Astrocyte (in vitro differentiated cells and primary cell): Measurements from ENCODE around the gene THADA. TPM values are rescaled to one million over a fixed set of nuclear protein-coding genes. Genes with fewer than 3 reads are reported as not detected.

Source experiments
- DNase-seq: peaks from one replicate; pipeline ENCODE4 v3.0.0-alpha.2; 2010; ENCODE audit warnings: low read depth
- FAIRE-seq: peaks from 2 replicates; lab custom pipeline; 2011; peaks lifted over from hg19 to GRCh38; lab: Jason Lieb, UNC
- H2AFZ ChIP-seq: 2 replicates; pipeline ENCODE4 v1.6.0; 2012; ENCODE audit warnings: low read depth, low read length, inconsistent platforms
- H3K27ac ChIP-seq: 2 replicates; pipeline ENCODE4 v1.5.1; 2011; ENCODE audit warnings: low read depth, low read length, inconsistent platforms
- H3K27me3 ChIP-seq: 2 replicates; pipeline ENCODE4 v1.6.0; 2011; ENCODE audit warnings: low read length, inconsistent platforms; ENCODE audit not compliant: insufficient read depth
- H3K36me3 ChIP-seq: 2 replicates; pipeline ENCODE4 v1.5.1; 2011; ENCODE audit warnings: low read length, inconsistent platforms; ENCODE audit not compliant: insufficient read depth
- H3K4me1 ChIP-seq: 2 replicates; pipeline ENCODE4 v1.5.1; 2011; ENCODE audit warnings: low read length, inconsistent platforms; ENCODE audit not compliant: insufficient read depth
- H3K4me2 ChIP-seq: 2 replicates; pipeline ENCODE4 v1.6.0; 2012; ENCODE audit warnings: low read length, inconsistent platforms
- H3K4me3 ChIP-seq: 2 replicates; pipeline ENCODE4 v1.5.1; 2011; ENCODE audit warnings: low read depth, mild to moderate bottlenecking, low read length, inconsistent platforms; ENCODE audit not compliant: insufficient read depth
- H3K79me2 ChIP-seq: 2 replicates; pipeline ENCODE4 v1.6.0; 2012; ENCODE audit warnings: mild to moderate bottlenecking, low read length, inconsistent platforms; ENCODE audit not compliant: insufficient read depth
- H3K9ac ChIP-seq: 2 replicates; pipeline ENCODE4 v1.6.0; 2012; ENCODE audit warnings: mild to moderate bottlenecking, low read length, inconsistent platforms
- H3K9me3 ChIP-seq: 2 replicates; pipeline ENCODE4 v1.5.1; 2012; ENCODE audit warnings: low read depth, mild to moderate bottlenecking, low read length, inconsistent platforms; ENCODE audit not compliant: insufficient read depth
- H4K20me1 ChIP-seq: 2 replicates; pipeline ENCODE4 v1.6.0; 2012; ENCODE audit warnings: low read length, inconsistent platforms; ENCODE audit not compliant: insufficient read depth
- H3K27ac Mint-ChIP-seq: one replicate; pipeline ENCODE4 v1.8.0; 2021; ENCODE audit warnings: mild to moderate bottlenecking, mixed read lengths; ENCODE audit not compliant: unreplicated experiment
- H3K27me3 Mint-ChIP-seq: one replicate; pipeline ENCODE4 v1.8.0; 2021; ENCODE audit warnings: low read depth, mixed read lengths; ENCODE audit not compliant: unreplicated experiment
- H3K36me3 Mint-ChIP-seq: one replicate; pipeline ENCODE4 v1.8.0; 2021; ENCODE audit warnings: low read depth, mixed read lengths; ENCODE audit not compliant: unreplicated experiment
- H3K4me1 Mint-ChIP-seq: one replicate; pipeline ENCODE4 v1.8.0; 2021; ENCODE audit warnings: low read depth, mixed read lengths; ENCODE audit not compliant: unreplicated experiment
- H3K4me3 Mint-ChIP-seq: one replicate; pipeline ENCODE4 v1.8.0; 2021; ENCODE audit warnings: mild to moderate bottlenecking, moderate library complexity, mixed read lengths; ENCODE audit not compliant: unreplicated experiment
- H3K9me3 Mint-ChIP-seq: one replicate; pipeline ENCODE4 v1.8.0; 2021; ENCODE audit warnings: mild to moderate bottlenecking, mixed read lengths; ENCODE audit not compliant: unreplicated experiment
- CTCF ChIP-seq: IDR thresholded peaks from 2 replicates; pipeline ENCODE4 v1.5.1; 2011; ENCODE audit warnings: low read depth, mild to moderate bottlenecking, inconsistent platforms, low read length, moderate library complexity; ENCODE audit not compliant: insufficient read depth
- EZH2 ChIP-seq: IDR thresholded peaks from 2 replicates; pipeline ENCODE4 v1.6.1; 2012; ENCODE audit warnings: mild to moderate bottlenecking, low read length, inconsistent platforms; ENCODE audit not compliant: insufficient read depth
- total RNA-seq: library from RNA; stranded (reverse); gene quantifications from 2 replicates; pipeline ENCODE4 v1.2.1, GENCODE V29; 2021

The THADA gene
- total RNA-seq, 1 donor from 2014 or later, result 16.2 TPM

- Histone ChIP-seq H3K9ac (no peak overlapping the region), H2AFZ (no peak overlapping the region), H3K4me1 (peaks cover 6% of the 10 kb centered on the region), H3K27ac (no peak overlapping the region), H3K27me3 (no peaks in the 10 kb centered on the region), H3K9me3 (no peaks in the 10 kb centered on the region), H3K36me3 (no peaks in the 10 kb centered on the region), H3K79me2 (no peaks in the 10 kb centered on the region), H3K4me3 (no peak overlapping the region), H3K4me2 (no peak overlapping the region), H4K20me1 (peaks cover 8% of the 10 kb centered on the region)
- Mint-ChIP-seq H3K36me3 (peaks cover 6% of the 10 kb centered on the region), H3K9me3 (no peaks in the 10 kb centered on the region), H3K27me3 (no peaks in the 10 kb centered on the region), H3K4me3 (no peak overlapping the region), H3K27ac (no peak overlapping the region), H3K4me1 (peaks cover 8% of the 10 kb centered on the region)
- TF ChIP-seq EZH2 (no peak), CTCF (no peak)
- peak; percentile 52 for DNase-seq
- FAIRE-seq, result no peak
Observed at GRCh38 chr2:43391878-43392215, 204.0 kb downstream of the THADA start.

GRCh38 chr2:43391201-43391877 is 204.5 kb downstream of the THADA start:
- Histone ChIP-seq H3K4me2 (no peak overlapping the region), H3K27me3 (no peaks in the 10 kb centered on the region), H3K36me3 (no peaks in the 10 kb centered on the region), H3K4me3 (no peak overlapping the region), H3K79me2 (no peaks in the 10 kb centered on the region), H3K27ac (no peak overlapping the region), H3K9ac (no peak overlapping the region), H3K4me1 (peaks cover 6% of the 10 kb centered on the region), H2AFZ (no peak overlapping the region), H3K9me3 (no peaks in the 10 kb centered on the region), H4K20me1 (peaks cover 8% of the 10 kb centered on the region)
- H3K27me3 Mint-ChIP-seq, result no peaks in the 10 kb centered on the region
- TF ChIP-seq EZH2, result no peak
- TF ChIP-seq CTCF, result no peak
- no peaks in the 10 kb centered on the region for H3K9me3 Mint-ChIP-seq
- FAIRE-seq (no peak), DNase-seq (no peak)
- peaks cover 6% of the 10 kb centered on the region for H3K36me3 Mint-ChIP-seq
- H3K27ac Mint-ChIP-seq, result no peak overlapping the region
- no peak overlapping the region for H3K4me3 Mint-ChIP-seq
- peaks cover 8% of the 10 kb centered on the region for H3K4me1 Mint-ChIP-seq
